ENCODE results near the gene MS4A2.
"Not testable (repeated sequence)": the region's sequence is repeated elsewhere in the genome, so short reads cannot be mapped to it uniquely, and the experiment has no call there.

MS4A2 gene

GRCh38 chr11:60128866-60129265, 40.4 kb downstream of the MS4A2 start:
- not testable (repeated sequence) for H3K9ac ChIP-seq (ENCODE audit: low read depth, low read length); H3K4me3 ChIP-seq (ENCODE audit: low read depth, low read length); H3K36me3 ChIP-seq (ENCODE audit: control insufficient read depth, insufficient read depth, low read length); H3K4me1 ChIP-seq (ENCODE audit: control insufficient read depth, insufficient read depth, low read length); H3K27me3 ChIP-seq (ENCODE audit: control insufficient read depth, insufficient read depth, low read length); H3K9me3 ChIP-seq (ENCODE audit: control insufficient read depth, insufficient read depth, low read length)

- Histone ChIP-seq H3K9me3 (ENCODE audit: control insufficient read depth, insufficient read depth, low read length) (peaks cover 8% of the 10 kb centered on the region), H3K4me1 (ENCODE audit: control insufficient read depth, insufficient read depth, low read length) (no peaks in the 10 kb centered on the region), H3K9ac (ENCODE audit: low read depth, low read length) (no peak overlapping the region), H3K4me3 (ENCODE audit: low read depth, low read length) (no peak overlapping the region), H3K36me3 (ENCODE audit: control insufficient read depth, insufficient read depth, low read length) (no peaks in the 10 kb centered on the region), H3K27me3 (ENCODE audit: control insufficient read depth, insufficient read depth, low read length) (no peaks in the 10 kb centered on the region)
Observed at GRCh38 chr11:60129853-60130252, 41.4 kb downstream of the MS4A2 start.

- H3K9ac ChIP-seq (ENCODE audit: low read depth, low read length) = no peak overlapping the region
- H3K27me3 ChIP-seq (ENCODE audit: control insufficient read depth, insufficient read depth, low read length) = no peaks in the 10 kb centered on the region
- H3K36me3 ChIP-seq (ENCODE audit: control insufficient read depth, insufficient read depth, low read length) = no peaks in the 10 kb centered on the region
- no peak overlapping the region for H3K4me3 ChIP-seq (ENCODE audit: low read depth, low read length)
- H3K9me3 ChIP-seq (ENCODE audit: control insufficient read depth, insufficient read depth, low read length) = peaks cover 8% of the 10 kb centered on the region
- no peaks in the 10 kb centered on the region for H3K4me1 ChIP-seq (ENCODE audit: control insufficient read depth, insufficient read depth, low read length)
Observed at GRCh38 chr11:60130496-60130895, 42.0 kb downstream of the MS4A2 start.

GRCh38 chr11:60131912-60132311, 43.4 kb downstream of the MS4A2 start:
- no peak overlapping the region for H3K4me3 ChIP-seq (ENCODE audit: low read depth, low read length)
- H3K9me3 ChIP-seq (ENCODE audit: control insufficient read depth, insufficient read depth, low read length) = peaks cover 8% of the 10 kb centered on the region
- no peaks in the 10 kb centered on the region for H3K4me1 ChIP-seq (ENCODE audit: control insufficient read depth, insufficient read depth, low read length)
- no peaks in the 10 kb centered on the region for H3K36me3 ChIP-seq (ENCODE audit: control insufficient read depth, insufficient read depth, low read length)
- H3K9ac ChIP-seq (ENCODE audit: low read depth, low read length) = no peak overlapping the region
- H3K27me3 ChIP-seq (ENCODE audit: control insufficient read depth, insufficient read depth, low read length) = no peaks in the 10 kb centered on the region

GRCh38 chr11:60133917-60134316, 45.5 kb downstream of the MS4A2 start:
- Histone ChIP-seq H3K4me1 (ENCODE audit: control insufficient read depth, insufficient read depth, low read length) (no peaks in the 10 kb centered on the region), H3K4me3 (ENCODE audit: low read depth, low read length) (no peak overlapping the region), H3K27me3 (ENCODE audit: control insufficient read depth, insufficient read depth, low read length) (no peaks in the 10 kb centered on the region), H3K9me3 (ENCODE audit: control insufficient read depth, insufficient read depth, low read length) (peaks cover 8% of the 10 kb centered on the region), H3K36me3 (ENCODE audit: control insufficient read depth, insufficient read depth, low read length) (no peaks in the 10 kb centered on the region), H3K9ac (ENCODE audit: low read depth, low read length) (no peak overlapping the region)

GRCh38 chr11:60143768-60144167, 55.3 kb downstream of the MS4A2 start:
- no peaks in the 10 kb centered on the region for H3K9me3 ChIP-seq (ENCODE audit: control insufficient read depth, insufficient read depth, low read length)
- no peaks in the 10 kb centered on the region for H3K4me1 ChIP-seq (ENCODE audit: control insufficient read depth, insufficient read depth, low read length)
- H3K27me3 ChIP-seq (ENCODE audit: control insufficient read depth, insufficient read depth, low read length) = no peaks in the 10 kb centered on the region
- H3K9ac ChIP-seq (ENCODE audit: low read depth, low read length) = no peak overlapping the region
- no peaks in the 10 kb centered on the region for H3K36me3 ChIP-seq (ENCODE audit: control insufficient read depth, insufficient read depth, low read length)
- no peak overlapping the region for H3K4me3 ChIP-seq (ENCODE audit: low read depth, low read length)

GRCh38 chr11:60145677-60146076, 57.2 kb downstream of the MS4A2 start:
- H3K4me3 ChIP-seq (ENCODE audit: low read depth, low read length) = no peak overlapping the region
- no peak overlapping the region for H3K9ac ChIP-seq (ENCODE audit: low read depth, low read length)
- H3K9me3 ChIP-seq (ENCODE audit: control insufficient read depth, insufficient read depth, low read length) = no peaks in the 10 kb centered on the region
- H3K36me3 ChIP-seq (ENCODE audit: control insufficient read depth, insufficient read depth, low read length) = no peaks in the 10 kb centered on the region
- H3K27me3 ChIP-seq (ENCODE audit: control insufficient read depth, insufficient read depth, low read length) = no peaks in the 10 kb centered on the region
- H3K4me1 ChIP-seq (ENCODE audit: control insufficient read depth, insufficient read depth, low read length) = no peaks in the 10 kb centered on the region

Data from iPS-15b (cell line).